ENCODE measurements around the gene CCDC152.

CCDC152 gene

DNA sequence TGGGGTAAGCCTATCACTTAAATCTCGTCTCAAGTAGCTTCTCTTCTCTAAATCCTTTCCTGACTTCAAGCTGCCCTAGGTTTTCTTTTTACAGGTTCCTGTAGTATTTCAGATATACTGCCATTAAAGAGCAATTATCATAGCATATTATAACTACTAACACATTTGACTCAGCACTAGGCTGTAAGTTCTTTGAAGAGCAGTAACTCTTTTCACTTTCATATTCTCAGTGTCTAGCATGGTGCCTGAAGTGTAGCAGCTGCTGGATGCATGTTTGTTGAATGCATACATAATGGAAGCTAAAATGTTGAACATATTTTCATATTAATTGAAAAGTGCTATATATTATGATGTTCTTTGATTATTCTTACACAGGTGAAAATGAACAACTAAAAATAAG lies 22.5 kb downstream of the CCDC152 start:
- no peak for DNase-seq (ENCODE audit: low read depth)
- TF ChIP-seq, protein P1, sequence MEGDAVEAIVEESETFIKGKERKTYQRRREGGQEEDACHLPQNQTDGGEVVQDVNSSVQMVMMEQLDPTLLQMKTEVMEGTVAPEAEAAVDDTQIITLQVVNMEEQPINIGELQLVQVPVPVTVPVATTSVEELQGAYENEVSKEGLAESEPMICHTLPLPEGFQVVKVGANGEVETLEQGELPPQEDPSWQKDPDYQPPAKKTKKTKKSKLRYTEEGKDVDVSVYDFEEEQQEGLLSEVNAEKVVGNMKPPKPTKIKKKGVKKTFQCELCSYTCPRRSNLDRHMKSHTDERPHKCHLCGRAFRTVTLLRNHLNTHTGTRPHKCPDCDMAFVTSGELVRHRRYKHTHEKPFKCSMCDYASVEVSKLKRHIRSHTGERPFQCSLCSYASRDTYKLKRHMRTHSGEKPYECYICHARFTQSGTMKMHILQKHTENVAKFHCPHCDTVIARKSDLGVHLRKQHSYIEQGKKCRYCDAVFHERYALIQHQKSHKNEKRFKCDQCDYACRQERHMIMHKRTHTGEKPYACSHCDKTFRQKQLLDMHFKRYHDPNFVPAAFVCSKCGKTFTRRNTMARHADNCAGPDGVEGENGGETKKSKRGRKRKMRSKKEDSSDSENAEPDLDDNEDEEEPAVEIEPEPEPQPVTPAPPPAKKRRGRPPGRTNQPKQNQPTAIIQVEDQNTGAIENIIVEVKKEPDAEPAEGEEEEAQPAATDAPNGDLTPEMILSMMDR (IDR thresholded peaks at IDR 0.05; ENCODE audit: low read depth, low read length, missing control alignments) = no peak
- no peak overlapping the region for H3K4me3 ChIP-seq (ENCODE audit: low read depth, low read length)

DNA sequence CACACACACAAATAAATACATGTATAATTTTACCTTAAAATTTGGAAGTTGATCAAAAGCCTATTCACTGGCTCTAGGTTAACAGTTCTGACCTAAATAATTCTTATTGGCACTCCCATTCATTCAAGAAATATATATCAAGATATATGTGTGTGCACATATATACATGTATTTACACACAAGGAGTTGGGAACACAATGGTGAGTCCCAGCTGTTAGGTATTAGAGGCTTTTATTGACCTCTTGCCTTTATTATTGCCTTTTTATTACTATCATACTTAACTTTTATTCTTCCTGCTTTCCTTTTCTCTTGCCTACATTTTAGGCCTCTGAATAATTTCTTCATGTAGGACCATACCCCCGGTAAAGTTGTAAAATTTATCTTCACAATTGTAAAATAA lies 25.0 kb downstream of the CCDC152 start:
- no peak for DNase-seq (ENCODE audit: low read depth)
- H3K4me3 ChIP-seq (ENCODE audit: low read depth, low read length) = no peak overlapping the region
- TF ChIP-seq, protein P1 (IDR thresholded peaks at IDR 0.05; ENCODE audit: low read depth, low read length, missing control alignments) = no peak

DNA sequence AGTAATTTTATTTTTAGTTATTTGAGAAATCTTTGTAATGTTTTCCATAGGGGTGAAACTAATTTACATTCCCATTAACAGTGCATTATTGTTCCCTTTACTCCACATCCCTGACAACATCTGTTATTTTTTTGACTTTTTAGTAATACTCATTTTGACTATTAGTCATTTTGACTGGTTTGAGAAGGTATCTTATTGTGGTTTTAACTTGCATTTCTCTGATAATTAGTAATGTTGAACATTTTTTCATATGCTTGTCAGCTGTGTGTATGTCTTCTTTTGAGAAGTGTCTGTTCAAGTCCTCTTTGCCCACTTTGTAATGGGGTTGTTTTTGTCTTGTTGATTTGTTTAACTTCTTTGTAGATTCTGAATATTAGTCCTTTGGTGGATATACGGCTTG lies 27.5 kb downstream of the CCDC152 start:
- TF ChIP-seq, protein P1 (IDR thresholded peaks at IDR 0.05; ENCODE audit: low read depth, low read length, missing control alignments) = no peak
- H3K4me3 ChIP-seq (ENCODE audit: low read depth, low read length) = no peak overlapping the region
- DNase-seq (ENCODE audit: low read depth) = no peak

DNA sequence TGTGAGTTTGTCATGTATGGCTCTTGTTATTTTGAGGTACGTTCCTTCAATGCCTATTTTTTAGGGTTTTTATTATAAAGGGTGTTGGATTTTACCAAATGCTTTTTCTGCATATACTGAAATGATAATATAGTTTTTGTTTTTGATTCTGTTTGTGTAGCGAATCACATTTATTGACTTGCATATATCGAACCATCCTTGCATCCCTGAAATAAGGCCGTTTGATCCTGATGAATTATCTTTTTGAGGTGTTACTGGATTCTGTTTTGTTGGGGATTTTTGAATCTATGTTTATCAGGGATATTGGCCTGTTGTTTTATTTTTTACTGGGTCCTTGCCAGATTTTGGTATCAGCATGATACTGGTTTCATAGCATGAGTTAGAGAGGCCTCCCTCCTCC lies 29.1 kb downstream of the CCDC152 start:
- no peak for DNase-seq (ENCODE audit: low read depth)
- TF ChIP-seq, protein P1 (IDR thresholded peaks at IDR 0.05; ENCODE audit: low read depth, low read length, missing control alignments) = no peak

DNA sequence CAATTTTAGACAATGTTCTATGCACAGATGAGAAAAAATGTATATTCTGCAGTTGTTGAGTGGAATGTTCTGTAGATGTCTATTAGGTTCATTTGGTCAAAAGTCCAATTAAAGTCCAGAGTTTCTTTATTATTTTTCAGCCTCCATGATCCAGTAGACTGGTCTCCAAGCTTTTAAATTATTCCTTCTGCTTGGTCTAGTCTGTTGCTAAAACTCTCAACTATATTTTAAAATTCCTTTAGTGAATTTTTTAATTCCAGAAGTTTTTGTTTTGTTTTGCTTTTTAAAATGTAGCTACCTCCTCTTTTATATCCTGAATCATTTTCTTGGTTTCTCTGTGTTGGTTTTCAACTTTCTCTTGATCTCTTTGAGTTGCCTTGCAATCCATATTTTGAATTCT lies 30.5 kb downstream of the CCDC152 start:
- DNase-seq (ENCODE audit: low read depth) = no peak
- no peak overlapping the region for H3K4me3 ChIP-seq (ENCODE audit: low read depth, low read length)
- TF ChIP-seq, protein P1 (IDR thresholded peaks at IDR 0.05; ENCODE audit: low read depth, low read length, missing control alignments) = no peak

More for the DNA sequence above, 29.1 kb downstream of the CCDC152 start:
- no peak overlapping the region for H3K4me3 ChIP-seq (ENCODE audit: low read depth, low read length)

DNA sequence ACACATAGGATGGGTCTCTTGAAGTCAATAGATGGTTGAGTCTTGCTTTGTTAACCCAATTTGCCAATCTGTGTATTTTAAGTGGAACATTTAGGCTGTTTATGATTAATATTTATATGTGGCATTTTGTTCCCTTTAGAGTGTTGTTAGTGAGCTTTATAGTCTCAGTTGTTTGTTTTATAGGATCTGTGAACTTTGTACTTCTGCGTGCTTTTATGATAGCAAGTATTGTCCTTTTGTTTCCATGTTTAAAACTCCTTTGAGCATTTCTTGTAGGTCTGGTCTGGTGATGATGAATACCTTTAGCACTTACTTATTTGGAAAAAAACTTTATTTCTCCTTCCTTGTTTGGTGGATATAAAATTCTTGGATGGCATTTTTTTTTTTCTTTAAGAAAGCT lies 31.2 kb downstream of the CCDC152 start:
- DNase-seq (ENCODE audit: low read depth) = no peak
- TF ChIP-seq, protein P1 (IDR thresholded peaks at IDR 0.05; ENCODE audit: low read depth, low read length, missing control alignments) = no peak
- H3K4me3 ChIP-seq (ENCODE audit: low read depth, low read length) = no peak overlapping the region

DNA sequence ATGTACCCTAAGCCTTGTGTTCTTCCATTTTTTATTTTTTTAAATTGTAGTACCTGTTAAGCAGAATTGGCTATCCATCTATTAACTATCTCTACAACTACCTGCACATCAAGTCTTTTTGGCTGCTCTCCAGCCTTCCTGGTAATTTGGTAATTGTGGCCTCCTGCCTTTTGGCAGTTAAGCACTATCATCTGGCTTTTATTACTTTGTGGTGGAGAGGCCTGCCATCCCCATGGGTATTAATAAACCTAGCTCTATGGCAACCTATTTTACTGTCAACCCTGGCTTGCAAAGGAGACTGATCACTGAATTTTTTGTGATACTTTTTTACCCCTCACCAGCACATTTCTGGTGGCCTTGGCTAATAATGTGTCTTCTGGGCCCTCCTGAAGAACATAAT lies 34.5 kb downstream of the CCDC152 start:
- DNase-seq (ENCODE audit: low read depth) = no peak
- no peak overlapping the region for H3K4me3 ChIP-seq (ENCODE audit: low read depth, low read length)
- TF ChIP-seq, protein P1 (IDR thresholded peaks at IDR 0.05; ENCODE audit: low read depth, low read length, missing control alignments) = no peak

Data from GM12864 (cell line).